HG03558 (cell line): Measurements from ENCODE around the gene HTD2.
"Not testable (repeated sequence)": the region's sequence is repeated elsewhere in the genome, so short reads cannot be mapped to it uniquely, and the experiment has no call there.

Experiments
- ATAC-seq: cut with Tn5 transposase; IDR thresholded peaks from one replicate; pipeline ENCODE4 v1.9.1; 2021; ENCODE audit warnings: moderate number of reproducible peaks; ENCODE audit not compliant: unreplicated experiment; ENCODE audit errors: extremely low read depth

Gene HTD2

DNA sequence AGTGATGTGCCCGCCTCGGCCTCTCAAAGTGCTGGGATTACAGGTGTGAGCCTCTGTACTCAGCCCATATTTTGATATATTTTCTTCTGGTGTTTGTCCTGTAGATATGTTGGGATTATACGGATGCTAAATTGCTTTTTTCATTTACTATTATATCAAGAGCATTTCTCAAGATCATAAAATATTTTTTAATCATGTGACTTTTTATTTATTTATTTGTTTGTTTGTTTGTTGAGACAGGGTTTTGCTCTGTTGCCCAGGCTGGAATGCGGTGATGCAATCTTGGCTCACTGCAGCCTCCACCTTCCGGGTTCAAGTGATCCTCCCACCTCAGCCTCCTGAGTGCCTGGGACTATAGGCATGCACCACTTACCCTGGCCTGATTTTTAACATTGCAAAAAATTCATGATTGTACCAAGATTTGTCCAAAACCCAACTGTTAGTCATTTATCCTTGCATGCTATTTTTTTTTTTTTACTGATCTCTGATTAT lies 23.6 kb downstream of the HTD2 start:
- no peak for ATAC-seq

GRCh38 chr3:58331593-58332152 lies 25.4 kb downstream of the HTD2 start:
- ATAC-seq: no peak

DNA sequence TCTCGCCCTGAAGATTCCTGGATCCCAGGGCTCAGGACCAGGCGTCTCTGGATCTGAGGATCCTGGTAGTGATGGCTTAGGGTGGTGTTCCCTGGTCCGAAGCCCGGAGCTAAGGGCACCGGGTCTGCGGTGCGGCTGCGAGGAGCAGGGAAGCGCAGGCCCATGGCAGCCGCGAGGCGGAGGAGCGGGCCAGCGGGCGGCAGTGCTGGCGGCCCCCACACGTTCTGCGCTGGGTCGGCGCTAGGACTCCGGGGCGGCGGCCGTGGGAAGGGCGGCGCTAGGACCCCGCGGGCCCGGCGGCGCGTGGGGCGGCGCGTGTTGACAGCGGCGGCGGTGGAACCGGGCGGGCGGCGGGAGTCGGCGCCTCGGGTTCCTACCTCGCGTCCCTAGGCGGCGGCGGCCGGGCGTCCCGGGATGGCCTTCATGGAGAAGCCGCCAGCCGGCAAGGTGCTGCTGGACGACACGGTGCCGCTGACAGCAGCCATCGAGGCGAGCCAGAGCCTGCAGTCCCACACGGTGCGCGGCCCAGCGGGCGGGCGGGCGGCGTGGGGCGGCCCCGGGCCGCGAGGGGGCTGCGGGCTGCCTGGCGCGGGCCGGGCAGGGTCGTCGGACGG lies 26.4 kb downstream of the HTD2 start, which contains the start of gene PXK:
TSS of gene PXK (plus strand) at position 318 of the 614 bp plus-strand sequence. CDS start at position 415, 97 bp downstream.
- peak; percentile 42 for ATAC-seq

DNA sequence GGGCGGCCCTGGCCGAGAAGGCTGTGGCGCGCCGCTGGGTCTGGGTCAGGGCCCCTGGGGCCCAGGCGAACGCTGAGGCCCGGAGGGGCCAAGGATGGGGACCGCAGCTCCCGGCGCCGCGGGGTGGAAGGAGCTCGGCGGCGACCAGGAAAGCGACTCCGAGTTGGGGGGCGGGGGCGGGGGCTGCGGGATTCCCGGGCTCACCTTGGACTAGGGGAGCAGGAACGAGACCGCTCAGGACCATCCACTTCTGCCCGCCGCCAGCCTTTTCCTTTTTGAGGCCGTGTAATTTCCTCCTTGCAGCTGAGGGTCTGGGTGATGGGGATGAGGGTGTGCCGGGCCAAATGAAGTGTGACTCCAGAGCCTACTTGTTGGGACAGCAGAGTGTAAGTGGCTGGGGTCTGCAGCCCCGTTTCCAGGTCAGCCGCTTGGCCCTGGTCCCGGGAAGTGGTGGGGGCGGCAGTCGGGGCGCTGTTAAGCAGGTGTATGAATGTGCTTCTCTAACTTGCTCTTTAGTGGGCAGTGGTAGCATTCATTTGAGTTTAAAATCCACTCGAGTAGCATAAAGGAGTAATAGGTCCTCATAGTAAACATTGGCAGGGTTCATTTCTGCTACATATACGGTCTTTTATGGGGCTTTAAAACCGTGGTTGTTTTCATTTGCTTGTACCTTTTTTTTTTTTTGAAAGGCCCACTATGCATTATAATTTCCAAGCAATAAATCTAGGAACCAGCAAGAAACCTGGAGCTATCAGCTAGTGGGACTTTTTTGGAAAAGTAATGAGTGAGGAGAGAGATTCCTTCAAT lies 27.1 kb downstream of the HTD2 start:
- ATAC-seq: peak; percentile 33

GRCh38 chr3:58334013-58334321 lies 27.6 kb downstream of the HTD2 start:
- no peak for ATAC-seq

DNA sequence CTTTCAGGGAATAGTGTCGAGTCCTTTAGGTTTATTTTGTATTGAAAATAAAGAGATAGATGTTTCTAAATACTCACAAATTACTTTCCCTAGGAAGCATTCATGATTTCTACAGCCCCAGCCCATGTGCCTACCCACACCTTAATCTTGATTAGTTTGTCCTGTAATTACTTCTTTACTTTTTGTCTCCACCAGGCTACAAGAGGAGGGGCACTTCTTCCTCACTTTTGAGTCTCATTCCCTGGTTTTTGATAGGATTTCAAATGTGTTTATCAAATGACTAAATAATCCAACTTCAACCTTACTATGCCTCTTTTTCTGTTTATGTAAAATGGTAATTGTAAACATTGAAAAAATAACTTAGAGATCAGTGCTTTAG lies 28.2 kb downstream of the HTD2 start:
- ATAC-seq: no peak

DNA sequence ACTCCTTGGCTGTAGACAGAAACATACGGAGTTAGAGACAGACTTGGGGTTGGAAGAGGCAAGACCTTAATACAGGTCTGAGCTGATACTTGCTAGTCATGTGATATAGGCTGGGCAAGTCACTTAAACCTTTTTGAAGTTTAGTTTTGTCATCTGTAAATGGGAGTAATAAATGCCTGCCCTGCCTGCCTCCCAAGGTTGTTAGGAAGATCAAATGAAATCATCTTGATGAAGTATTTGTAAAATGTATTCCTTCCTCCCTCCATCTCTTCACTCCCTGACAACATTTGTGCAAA lies 29.3 kb downstream of the HTD2 start:
- ATAC-seq: no peak

GRCh38 chr3:58336135-58336882 lies 30.0 kb downstream of the HTD2 start:
- ATAC-seq: no peak

DNA sequence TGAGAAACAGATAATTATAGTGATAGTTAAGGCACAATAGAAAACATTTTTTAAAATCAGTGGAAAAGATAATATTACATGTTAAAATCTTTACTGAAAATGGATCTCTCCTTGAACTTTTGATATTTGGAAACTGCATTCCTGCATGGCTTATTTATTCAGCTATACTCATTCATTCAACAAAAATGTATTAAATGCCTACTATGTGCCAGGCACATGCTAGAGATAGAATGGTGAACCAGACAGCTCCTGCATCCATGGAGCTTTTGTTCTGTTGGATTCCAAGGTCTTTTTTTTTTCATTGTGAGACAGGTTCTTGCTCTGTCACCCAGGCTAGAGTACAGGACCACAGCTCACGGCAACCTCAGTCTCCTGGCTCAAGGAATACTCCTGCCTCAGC lies 30.9 kb downstream of the HTD2 start:
- no peak for ATAC-seq

GRCh38 chr3:58339146-58339545 lies 32.8 kb downstream of the HTD2 start:
- ATAC-seq: not testable (repeated sequence)

DNA sequence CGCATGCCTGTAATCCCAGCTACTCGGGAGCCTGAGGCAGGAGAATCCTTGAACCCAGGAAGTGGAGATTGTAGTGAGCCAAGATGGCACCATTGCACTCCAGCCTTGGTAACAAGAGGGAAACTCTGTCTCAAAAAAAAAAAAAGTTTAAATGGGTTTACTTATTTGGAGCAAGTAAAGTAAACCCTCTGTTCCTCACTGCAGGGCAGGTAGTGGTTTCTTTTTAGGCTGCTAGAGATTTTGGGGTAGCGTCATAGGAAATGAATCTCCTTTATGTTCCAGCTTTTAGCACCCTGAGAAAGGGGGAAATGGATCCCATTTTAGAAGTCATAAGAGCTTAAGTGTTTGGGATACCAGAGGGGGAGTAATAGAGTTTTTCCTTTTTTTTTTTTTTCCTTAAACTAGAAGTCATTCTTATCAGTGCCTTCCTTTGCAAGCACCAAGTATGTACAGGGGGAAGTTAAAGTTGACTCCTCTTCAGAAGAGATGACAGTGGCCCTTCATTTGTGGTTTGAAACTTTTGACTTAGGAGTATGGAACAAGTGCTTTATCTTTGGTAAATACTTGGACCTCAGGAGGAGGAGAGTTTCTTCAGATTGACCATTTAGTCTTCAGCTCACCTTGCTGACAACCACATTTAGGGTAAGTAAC lies 34.4 kb downstream of the HTD2 start:
- no peak for ATAC-seq

- no peak for ATAC-seq
Observed at GRCh38 chr3:58341376-58341775, 35.1 kb downstream of the HTD2 start.

DNA sequence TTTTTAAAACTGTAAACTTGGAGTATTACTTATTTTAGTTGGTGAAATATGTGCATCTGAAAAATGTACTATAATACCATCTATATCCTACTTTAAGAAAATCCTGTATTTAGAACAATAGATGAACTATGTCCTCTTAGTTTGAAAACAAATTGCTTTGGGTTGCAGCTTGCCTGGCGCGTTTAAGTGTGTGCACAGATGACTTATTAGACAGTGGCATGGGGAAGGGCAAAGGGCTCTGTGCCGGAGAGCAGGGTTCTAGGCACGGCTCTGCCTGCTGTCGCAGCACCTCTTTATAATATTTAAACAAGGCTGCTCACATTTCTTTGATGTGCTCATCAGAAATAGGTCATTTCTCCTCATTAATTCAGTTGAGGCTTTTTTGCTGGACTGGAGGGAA lies 36.4 kb downstream of the HTD2 start:
- ATAC-seq: no peak

- ATAC-seq: no peak
Observed at GRCh38 chr3:58345457-58345856, 39.1 kb downstream of the HTD2 start.

GRCh38 chr3:58346368-58346767 lies 40.0 kb downstream of the HTD2 start:
- ATAC-seq: no peak

- no peak for ATAC-seq
Observed at GRCh38 chr3:58347984-58348383, 41.7 kb downstream of the HTD2 start.

DNA sequence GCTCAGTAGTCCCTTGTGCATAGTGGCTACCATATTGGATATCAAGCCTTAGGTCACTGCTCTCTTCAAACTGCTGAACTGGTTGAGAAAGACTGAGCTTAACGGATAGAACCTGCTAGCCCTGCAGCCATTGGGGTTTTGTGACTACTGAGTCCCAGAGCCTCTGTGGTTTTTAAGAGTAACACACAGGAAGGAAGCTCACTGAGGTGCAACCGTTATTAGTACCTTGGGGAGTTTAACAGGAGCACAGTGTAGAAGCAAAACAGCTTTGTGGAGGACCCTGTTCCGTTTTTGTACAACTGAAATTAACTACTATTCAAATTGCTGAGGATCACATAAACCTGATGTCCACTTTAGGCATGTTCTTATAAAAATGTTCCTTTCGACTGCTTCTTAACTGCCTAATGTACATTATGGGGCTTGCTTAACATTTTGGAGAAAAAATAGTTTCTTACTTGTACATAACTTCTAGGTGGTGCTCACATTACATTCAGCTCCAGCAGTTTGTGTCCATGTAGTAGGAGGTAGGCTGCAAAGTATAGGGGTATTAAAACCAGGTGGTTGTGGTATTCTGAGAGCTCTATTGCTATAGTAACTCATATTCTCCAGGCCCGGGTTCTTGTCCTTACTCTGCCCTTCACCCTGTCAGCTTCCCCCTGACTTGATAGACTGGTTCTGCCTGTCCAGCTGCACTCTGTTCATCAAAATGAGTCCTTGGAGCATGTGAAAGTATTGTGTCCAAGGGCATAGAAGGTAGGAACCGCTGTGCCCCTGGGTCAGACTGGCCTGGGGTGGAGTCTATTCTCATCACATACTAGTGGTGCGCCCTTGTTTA lies 43.7 kb downstream of the HTD2 start:
- ATAC-seq: no peak

DNA sequence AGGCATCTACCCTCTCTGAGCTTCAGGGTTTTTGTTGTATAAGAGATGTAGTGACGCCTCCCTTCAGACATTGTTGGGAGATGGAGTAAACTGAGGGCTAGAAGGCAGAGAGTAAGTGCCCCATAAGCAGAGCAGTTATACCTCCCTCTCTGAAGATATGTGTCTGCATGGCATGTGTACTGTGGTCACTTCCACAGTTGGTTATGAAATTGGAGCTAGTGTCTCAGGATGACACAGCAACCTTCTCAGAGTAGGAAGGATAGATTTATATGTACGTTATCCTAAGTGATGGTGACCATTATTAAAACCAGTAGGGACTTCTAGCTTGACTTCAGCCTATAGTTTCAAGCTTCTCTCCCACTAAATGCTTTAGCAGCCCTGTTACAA lies 44.3 kb downstream of the HTD2 start:
- ATAC-seq: no peak

GRCh38 chr3:58351920-58352319 lies 45.6 kb downstream of the HTD2 start:
- ATAC-seq: no peak

DNA sequence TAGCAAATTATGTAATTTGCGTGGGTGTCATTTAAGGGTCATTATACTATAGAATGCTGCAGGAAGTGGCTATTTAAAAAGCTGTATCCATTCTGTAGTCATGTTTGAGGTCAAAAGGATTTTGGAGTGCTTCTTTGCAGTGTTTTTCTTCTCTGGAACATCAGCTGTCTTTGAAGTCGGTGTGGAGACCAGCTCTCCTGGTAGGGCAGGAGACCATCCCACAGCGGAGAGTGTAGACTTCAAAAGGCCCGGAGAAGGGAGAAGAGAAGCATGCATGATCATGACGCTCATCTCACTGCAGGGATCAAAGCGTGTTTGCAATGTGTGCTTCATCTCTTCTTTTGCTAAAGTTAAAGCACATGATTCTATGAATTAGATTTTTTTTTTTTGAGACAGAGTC lies 46.3 kb downstream of the HTD2 start:
- no peak for ATAC-seq
